H9 (cell line): ENCODE measurements around the gene ADA. TPM values are rescaled to one million over a fixed set of nuclear protein-coding genes. Genes with fewer than 3 reads are reported as not detected.

Experiments used
- DNase-seq: peaks from one replicate; pipeline ENCODE4 v3.0.0-alpha.2; 2017
- H2AFZ ChIP-seq: one replicate; pipeline ENCODE4 v1.6.1; 2013; ENCODE audit warnings: mild to moderate bottlenecking, low read length, control low read depth, moderate library complexity
- H2AK5ac ChIP-seq: 2 replicates; pipeline ENCODE4 v1.6.1; 2013; ENCODE audit warnings: low read length, control low read depth, mixed read lengths; ENCODE audit not compliant: insufficient read length
- H2BK120ac ChIP-seq: one replicate; pipeline ENCODE4 v1.6.1; 2013; ENCODE audit warnings: low read depth, mild to moderate bottlenecking, low read length, control low read depth, inconsistent platforms; ENCODE audit not compliant: poor library complexity, severe bottlenecking
- H2BK12ac ChIP-seq: 2 replicates; pipeline ENCODE4 v1.6.1; 2013; ENCODE audit warnings: low read length, control low read depth, mixed read lengths, low read depth; ENCODE audit not compliant: insufficient read length
- H2BK15ac ChIP-seq: 2 replicates; pipeline ENCODE4 v1.6.1; 2013; ENCODE audit warnings: low read depth, low read length, control low read depth
- H2BK20ac ChIP-seq: one replicate; pipeline ENCODE4 v1.6.1; 2013; ENCODE audit warnings: low read depth, mild to moderate bottlenecking, low read length, control low read depth, inconsistent platforms; ENCODE audit not compliant: poor library complexity, severe bottlenecking
- H2BK5ac ChIP-seq: 2 replicates; pipeline ENCODE4 v1.6.1; 2013; ENCODE audit warnings: low read length, control low read depth, mixed read lengths; ENCODE audit not compliant: insufficient read length
- H3K14ac ChIP-seq: 2 replicates; pipeline ENCODE4 v1.6.1; 2013; ENCODE audit warnings: low read length, control low read depth; ENCODE audit not compliant: insufficient read depth
- H3K18ac ChIP-seq: 2 replicates; pipeline ENCODE4 v1.6.1; 2013; ENCODE audit warnings: low read depth, mild to moderate bottlenecking, mixed read lengths, low read length, control low read depth; ENCODE audit not compliant: insufficient read length
- H3K23ac ChIP-seq: 2 replicates; pipeline ENCODE4 v1.6.1; 2013; ENCODE audit warnings: low read length, control low read depth, mixed read lengths, low read depth; ENCODE audit not compliant: insufficient read length
- H3K23me2 ChIP-seq: 2 replicates; pipeline ENCODE4 v1.6.1; 2013; ENCODE audit warnings: low read depth, mild to moderate bottlenecking, mixed read lengths, low read length, control low read depth; ENCODE audit not compliant: insufficient read length, poor library complexity, severe bottlenecking
- H3K27ac ChIP-seq: 2 replicates; pipeline ENCODE4 v1.5.1; 2013; ENCODE audit warnings: low read length, control low read depth, mixed read lengths, low read depth; ENCODE audit not compliant: insufficient read length
- H3K27me3 ChIP-seq: 2 replicates; pipeline ENCODE4 v1.6.1; 2013; ENCODE audit warnings: low read length, control low read depth, inconsistent platforms; ENCODE audit not compliant: insufficient read depth
- H3K4ac ChIP-seq: 2 replicates; pipeline ENCODE4 v1.6.1; 2013; ENCODE audit warnings: low read depth, mild to moderate bottlenecking, control low read depth, inconsistent platforms, low read length, moderate library complexity
- H3K4me1 ChIP-seq: 2 replicates; pipeline ENCODE4 v1.6.1; 2013; ENCODE audit warnings: low read length, control low read depth, inconsistent platforms; ENCODE audit not compliant: insufficient read depth
- H3K4me2 ChIP-seq: 2 replicates; pipeline ENCODE4 v1.6.1; 2013; ENCODE audit warnings: low read length, control low read depth, mixed read lengths; ENCODE audit not compliant: insufficient read length, insufficient read depth
- H3K56ac ChIP-seq: 2 replicates; pipeline ENCODE4 v1.6.1; 2013; ENCODE audit warnings: low read depth, mild to moderate bottlenecking, mixed read lengths, low read length, control low read depth; ENCODE audit not compliant: insufficient read length
- H3K79me1 ChIP-seq: 2 replicates; pipeline ENCODE4 v1.6.1; 2013; ENCODE audit warnings: low read depth, mild to moderate bottlenecking, moderate library complexity, low read length, control low read depth, inconsistent platforms; ENCODE audit not compliant: insufficient read depth, poor library complexity, severe bottlenecking
- H3K79me2 ChIP-seq: 2 replicates; pipeline ENCODE4 v1.6.1; 2013; ENCODE audit warnings: low read length, control low read depth, inconsistent platforms; ENCODE audit not compliant: insufficient read depth
- H3K9ac ChIP-seq: 2 replicates; pipeline ENCODE4 v1.6.1; 2013; ENCODE audit warnings: low read length, control low read depth, mixed read lengths; ENCODE audit not compliant: insufficient read length; ENCODE audit errors: extremely low read depth
- H3K9me3 ChIP-seq: one replicate; pipeline ENCODE4 v1.6.1; 2013; ENCODE audit warnings: low read depth, low read length, inconsistent platforms; ENCODE audit not compliant: control insufficient read depth
- H3T11ph ChIP-seq: one replicate; pipeline ENCODE4 v1.6.1; 2013; ENCODE audit warnings: mild to moderate bottlenecking, low read length, control low read depth, inconsistent platforms
- H4K20me1 ChIP-seq: one replicate; pipeline ENCODE4 v1.6.1; 2013; ENCODE audit not compliant: control insufficient read depth, insufficient read length, insufficient read depth
- H4K5ac ChIP-seq: 2 replicates; pipeline ENCODE4 v1.6.1; 2013; ENCODE audit warnings: low read depth, mild to moderate bottlenecking, mixed read lengths, low read length, control low read depth; ENCODE audit not compliant: insufficient read length
- H4K8ac ChIP-seq: replicated peaks from 2 replicates; pipeline ENCODE4 v1.6.1; 2013; ENCODE audit warnings: low read length, control low read depth, mixed read lengths, low read depth; ENCODE audit not compliant: insufficient read length
- H4K91ac ChIP-seq: 2 replicates; pipeline ENCODE4 v1.6.1; 2013; ENCODE audit warnings: low read depth, mild to moderate bottlenecking, moderate library complexity, mixed read lengths, low read length, control low read depth; ENCODE audit not compliant: insufficient read length
- H3K27ac Mint-ChIP-seq, 3 experiments: 2 replicates in 2 of 3; 3 replicates in 1 of 3; pipeline ENCODE4 v1.8.0; 2020 to 2021; ENCODE audit warnings: mixed read lengths in 3 of 3, mild to moderate bottlenecking in 1 of 3, moderate library complexity in 1 of 3
- H3K27me3 Mint-ChIP-seq: 2 replicates; pipeline ENCODE4 v1.8.0; 2021; ENCODE audit warnings: low read depth, mild to moderate bottlenecking, moderate library complexity, mixed read lengths
- H3K36me3 Mint-ChIP-seq, 3 experiments: 2 replicates in 2 of 3; 3 replicates in 1 of 3; pipeline ENCODE4 v1.8.0; 2020 to 2021; ENCODE audit warnings: low read depth in 3 of 3, mixed read lengths in 3 of 3; ENCODE audit not compliant: insufficient read depth in 1 of 3
- H3K4me1 Mint-ChIP-seq, 2 experiments: 2 replicates each; pipeline ENCODE4 v1.8.0; 2020; ENCODE audit warnings: mixed read lengths in 2 of 2
- H3K4me3 Mint-ChIP-seq, 2 experiments: 2 replicates in 1 of 2; 3 replicates in 1 of 2; pipeline ENCODE4 v1.8.0; 2020 to 2021; ENCODE audit warnings: mild to moderate bottlenecking in 2 of 2, mixed read lengths in 2 of 2, moderate library complexity in 1 of 2
- H3K9me3 Mint-ChIP-seq, 2 experiments: 2 replicates in 1 of 2; 3 replicates in 1 of 2; pipeline ENCODE4 v1.8.0; 2020; ENCODE audit warnings: mild to moderate bottlenecking in 2 of 2, mixed read lengths in 2 of 2, moderate library complexity in 1 of 2
- CTCF ChIP-seq: fragments of 200-600 bp; sonication (generic); conservative IDR thresholded peaks from 3 replicates; pipeline ENCODE4 v1.8.0; 2021; ENCODE audit warnings: antibody characterized with exemption, mild to moderate bottlenecking
- WGBS: extraction: QIAGEN DNeasy Blood & Tissue Kit; methylation state at CpG from one replicate; pipeline ENCODE4 v1.1.7; 2013; ENCODE audit warnings: missing lambda C conversion rate, low lambda C conversion rate, mixed read lengths; ENCODE audit not compliant: insufficient read length; ENCODE audit errors: extremely low coverage; 5-methylcytosine and 5-hydroxymethylcytosine counted together
- total RNA-seq: library from RNA; stranded (reverse); gene quantifications from 2 replicates; pipeline ENCODE4 v1.2.1, GENCODE V29; 2021

Gene ADA
- total RNA-seq, 1 experiment from 2014 or later, result 22.0 TPM

GRCh38 chr20:44643596-44644229 lies 7.8 kb downstream of the ADA start:
- Histone ChIP-seq H4K8ac (no peak overlapping the region), H3K4me1 (peaks cover 17% of the 10 kb centered on the region; the same call in 1 of the 2 replicates), H3K4ac (no peak overlapping the region), H3K56ac (no peak overlapping the region), H2BK12ac (no peak overlapping the region), H3T11ph (no peak overlapping the region), H3K23ac (no peak overlapping the region), H3K23me2 (no peaks in the 10 kb centered on the region), H2AK5ac (no peak overlapping the region), H2BK15ac (no peak overlapping the region), H2BK5ac (no peak overlapping the region), H3K27ac (no peak overlapping the region), H3K18ac (no peak overlapping the region), H3K79me1 (no peaks in the 10 kb centered on the region), H3K79me2 (no peaks in the 10 kb centered on the region), H4K5ac (no peak overlapping the region), H2BK20ac (no peak overlapping the region), H3K14ac (no peak overlapping the region; the same call in 1 of the 2 replicates), H2AFZ (no peak overlapping the region), H3K9ac (no peak overlapping the region), H3K4me2 (no peak overlapping the region), H4K20me1 (no peaks in the 10 kb centered on the region), H2BK120ac (no peak overlapping the region), H3K9me3 (no peaks in the 10 kb centered on the region), H4K91ac (no peak overlapping the region), H3K27me3 (no peaks in the 10 kb centered on the region)
- WGBS, result no CpG with 5 or more reads among the region's 16 CpGs
- Mint-ChIP-seq H3K9me3 (peaks cover 0 to 4% of the 10 kb centered on the region in 2 experiments; a peak in 1 of 5 replicates), H3K27me3 (no peaks in the 10 kb centered on the region), H3K4me1 (peaks cover 53 to 64% of the 10 kb centered on the region in 2 experiments), H3K27ac (peak overlapping the region; percentile 38 to 89 (median 86); a peak in 5 of 7 replicates), H3K4me3 (no peak overlapping the region), H3K36me3 (peaks cover 0 to 12% (median 9%) of the 10 kb centered on the region in 3 experiments; a peak in 5 of 7 replicates)
- peak; percentile 84 for DNase-seq
- TF ChIP-seq CTCF, result no peak
